A673 (cell line): ENCODE results near the gene RSAD1. TPM values are rescaled to one million over a fixed set of nuclear protein-coding genes. Genes with fewer than 3 reads are reported as not detected.

ENCODE experiments used
- BruUV-seq: library from RNA; stranded (reverse); fragments of 400-500 nt; replicated peaks from 2 replicates; lab custom pipeline; 2021; lab: Mats Ljungman, UMichigan
- CTCF ChIA-PET: fragments of 300-600 bp; sonication (Branson Sonifier 250); formaldehyde crosslinking; loops from one replicate; lab custom pipeline; 2022; ENCODE audit warnings: antibody characterized with exemption; lab: Charles Lee
- POLR2A ChIA-PET: fragments of 300-600 bp; sonication (Branson Sonifier 250); formaldehyde crosslinking; loops from one replicate; lab custom pipeline; 2022; ENCODE audit warnings: antibody characterized with exemption; ENCODE audit not compliant: low non-redundant PET; lab: Charles Lee
- DNase-seq: peaks from one replicate; pipeline ENCODE4 v3.0.0-alpha.2; 2015; ENCODE audit warnings: low spot score
- H3K27ac ChIP-seq: fragments of 200-600 bp; sonication (generic); 2 replicates; pipeline ENCODE4 v1.5.1; 2016; ENCODE audit warnings: mixed run types, low read depth, mild to moderate bottlenecking, mixed read lengths, antibody characterized with exemption, low read length; ENCODE audit not compliant: poor library complexity, severe bottlenecking
- H3K27me3 ChIP-seq: fragments of 200-600 bp; sonication (generic); replicated peaks from 2 replicates; pipeline ENCODE4 v1.6.1; 2017; ENCODE audit warnings: mixed run types, low read depth, mild to moderate bottlenecking, mixed read lengths, antibody characterized with exemption, low read length; ENCODE audit not compliant: insufficient read depth, poor library complexity
- H3K36me3 ChIP-seq: fragments of 200-600 bp; sonication (generic); 2 replicates; pipeline ENCODE4 v1.6.1; 2016; ENCODE audit warnings: mixed run types, mild to moderate bottlenecking, mixed read lengths, antibody characterized with exemption, low read length; ENCODE audit not compliant: insufficient read depth, poor library complexity, severe bottlenecking
- H3K4me1 ChIP-seq: fragments of 200-600 bp; sonication (generic); 2 replicates; pipeline ENCODE4 v1.6.1; 2017; ENCODE audit warnings: mixed run types, mild to moderate bottlenecking, mixed read lengths, antibody characterized with exemption, low read length; ENCODE audit not compliant: insufficient read depth, poor library complexity, severe bottlenecking
- H3K4me3 ChIP-seq: fragments of 200-600 bp; sonication (generic); 2 replicates; pipeline ENCODE4 v1.5.1; 2016; ENCODE audit warnings: low read depth, mixed run types, mild to moderate bottlenecking, mixed read lengths, low read length; ENCODE audit not compliant: poor library complexity, severe bottlenecking
- H3K9me3 ChIP-seq: fragments of 200-600 bp; sonication (generic); 2 replicates; pipeline ENCODE4 v1.6.1; 2016; ENCODE audit warnings: mixed run types, low read depth, mild to moderate bottlenecking, mixed read lengths, antibody characterized with exemption, low read length; ENCODE audit not compliant: poor library complexity, severe bottlenecking
- CTCF ChIP-seq: fragments of 300-800, 200-600 bp; sonication (generic); conservative IDR thresholded peaks from 2 replicates; pipeline ENCODE4 v1.5.1; 2017; ENCODE audit warnings: low read depth, mild to moderate bottlenecking, antibody characterized with exemption, low read length, moderate library complexity, mixed read lengths
- EZH2 ChIP-seq: fragments of 200-600 bp; sonication (generic); IDR thresholded peaks from 2 replicates; pipeline ENCODE4 v1.6.1; 2017; ENCODE audit warnings: borderline replicate concordance, low read depth, mild to moderate bottlenecking, mixed read lengths, antibody characterized with exemption, low read length; ENCODE audit not compliant: poor library complexity, severe bottlenecking
- intact Hi-C: fragments of 100-400 bp; cut with micrococcal nuclease; formaldehyde crosslinking; loops from one replicate; pipeline ENCODE4 v1.10.0; 2022; ENCODE audit not compliant: unreplicated experiment
- total RNA-seq: library from RNA; stranded (reverse); gene quantifications from 2 replicates; pipeline ENCODE4 v1.2.3, GENCODE V29; 2021

The RSAD1 gene
- total RNA-seq, 1 experiment from 2014 or later = 44.3 TPM

GRCh38 chr17:50460831-50461526 is 17.7 kb upstream of the RSAD1 start:
- no peaks in the 10 kb centered on the region for H3K36me3 ChIP-seq
- ChIA-PET CTCF (no interaction called here), POLR2A (no interaction called here)
- TF ChIP-seq EZH2 (no peak), CTCF (no peak)
- no TSS peak for BruUV-seq
- peaks cover 9% of the 10 kb centered on the region for H3K4me1 ChIP-seq
- no peaks in the 10 kb centered on the region for H3K27me3 ChIP-seq
- no peak for DNase-seq
- intact Hi-C loops = no loop called here
- no peak overlapping the region for H3K4me3 ChIP-seq
- H3K9me3 ChIP-seq = no peaks in the 10 kb centered on the region
- H3K27ac ChIP-seq = no peak overlapping the region

DNA sequence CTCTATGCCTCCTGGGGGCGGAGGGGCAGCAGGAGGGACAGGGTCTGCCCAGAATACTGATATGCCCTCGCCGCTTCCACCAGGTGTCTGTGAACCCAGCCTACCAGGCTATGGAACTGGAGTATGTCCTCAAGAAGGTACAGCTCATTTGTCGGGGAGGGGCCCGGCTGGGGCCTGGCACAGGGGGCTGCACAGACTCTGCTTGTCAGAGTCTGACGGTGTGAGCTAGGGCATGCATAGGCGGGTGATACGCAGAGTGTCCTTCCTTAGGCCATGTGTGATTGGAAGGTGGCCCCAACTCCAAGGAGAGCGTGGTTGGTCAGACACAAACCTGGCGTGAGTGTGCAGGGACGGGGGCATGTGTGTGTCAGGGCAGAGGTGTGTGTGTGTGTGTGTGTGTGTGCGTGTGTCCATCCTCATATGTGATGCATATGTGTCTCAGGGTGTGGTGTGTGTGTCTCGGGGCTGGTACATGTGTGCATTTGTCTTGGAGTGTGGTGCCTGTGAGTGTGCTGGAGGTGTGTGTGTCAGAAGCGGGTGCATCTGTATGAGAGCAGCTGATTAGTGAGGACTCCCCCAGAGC is 17.0 kb upstream of the RSAD1 start:
- Histone ChIP-seq H3K4me3 (no peak overlapping the region), H3K36me3 (no peaks in the 10 kb centered on the region), H3K27me3 (no peaks in the 10 kb centered on the region), H3K27ac (no peak overlapping the region), H3K9me3 (no peaks in the 10 kb centered on the region), H3K4me1 (peaks cover 9% of the 10 kb centered on the region)
- no peak for DNase-seq
- intact Hi-C loops = no loop called here
- ChIA-PET POLR2A (no interaction called here), CTCF (no interaction called here)
- TF ChIP-seq CTCF = no peak
- TF ChIP-seq EZH2 = no peak
- no TSS peak for BruUV-seq

- Histone ChIP-seq H3K36me3 (no peaks in the 10 kb centered on the region), H3K9me3 (no peaks in the 10 kb centered on the region), H3K4me1 (peaks cover 9% of the 10 kb centered on the region), H3K27ac (no peak overlapping the region), H3K4me3 (no peak overlapping the region), H3K27me3 (no peaks in the 10 kb centered on the region)
- DNase-seq = no peak
- ChIA-PET POLR2A (no interaction called here), CTCF (no interaction called here)
- intact Hi-C loops = no loop called here
- TF ChIP-seq EZH2 (no peak), CTCF (no peak)
- no TSS peak for BruUV-seq
Measured at GRCh38 chr17:50462446-50462845, 16.2 kb upstream of the RSAD1 start.
